ENCODE results near the gene LDLRAD1.

DNA sequence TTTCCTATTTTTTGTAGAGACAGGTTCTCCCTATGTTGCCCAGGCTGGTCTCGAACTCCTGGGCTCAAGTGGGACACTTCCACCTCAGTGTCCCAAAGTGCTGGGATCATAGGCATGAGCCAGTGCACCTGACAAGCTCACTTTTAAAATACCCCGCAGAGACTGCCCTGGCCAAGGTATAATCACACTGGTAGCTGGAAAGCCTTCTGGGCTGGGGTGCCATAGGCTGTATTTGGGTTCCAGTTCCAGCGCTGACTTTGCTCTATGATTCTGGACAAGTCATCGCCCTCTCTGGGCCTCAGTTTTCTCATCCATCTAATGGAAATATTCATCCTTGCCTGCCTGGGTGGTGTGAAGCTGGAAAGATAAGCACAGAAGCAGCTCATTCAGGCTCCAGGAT, 10.4 kb downstream of the LDLRAD1 start:
- TF ChIP-seq EZH2 (IDR thresholded peaks at IDR 0.05; ENCODE audit: insufficient read depth, poor library complexity, severe bottlenecking) (no peak), EZH2phosphoT487 (IDR thresholded peaks at IDR 0.05; ENCODE audit: insufficient read depth, low read depth) (no peak)

All from GM23248 (cell line).